HEK293 (cell line): ENCODE data around the gene C3orf33.

ENCODE experiments used
- CTCF ChIA-PET: fragments of 350-600 bp; formaldehyde crosslinking; extraction: SDS; loops from one replicate; lab custom pipeline; 2021; ENCODE audit warnings: antibody characterized with exemption; lab: Yijun Ruan, JAX
- POLR2A ChIA-PET: fragments of 300-600 bp; formaldehyde crosslinking; extraction: SDS; loops from one replicate; lab custom pipeline; 2020; ENCODE audit warnings: antibody characterized with exemption, inconsistent platforms; lab: Yijun Ruan, JAX
- H3K27ac ChIP-seq: fragments of 200-500 bp; sonication (Bioruptor generic); 2 replicates; pipeline ENCODE4 v1.5.1; 2014; ENCODE audit warnings: low read depth, low read length, control low read depth, inconsistent platforms; ENCODE audit errors: extremely low read depth
- H3K36me3 ChIP-seq, 2 experiments: fragments of 200-500 bp in 1 of 2; sonication (Bioruptor generic) in 1 of 2; 1 replicate in 1 of 2; 2 replicates in 1 of 2; pipeline ENCODE4 v1.5.1; 2014 to 2017; ENCODE audit warnings: inconsistent platforms in 2 of 2, low read length in 2 of 2; ENCODE audit not compliant: control insufficient read depth in 2 of 2, insufficient read depth in 1 of 2
- H3K4me1 ChIP-seq: fragments of 200-500 bp; sonication (Bioruptor generic); 2 replicates; pipeline ENCODE4 v1.5.1; 2014; ENCODE audit warnings: mild to moderate bottlenecking, low read length, inconsistent platforms; ENCODE audit not compliant: control insufficient read depth, insufficient read depth
- H3K4me3 ChIP-seq: 2 replicates; pipeline ENCODE4 v1.5.1; 2011; ENCODE audit warnings: low read depth, mild to moderate bottlenecking, control low read depth, low read length, moderate library complexity
- H3K9me3 ChIP-seq: fragments of 200-500 bp; sonication (Bioruptor generic); 2 replicates; pipeline ENCODE4 v1.5.1; 2014; ENCODE audit warnings: low read depth, low read length, inconsistent platforms; ENCODE audit not compliant: control insufficient read depth, insufficient read depth
- EGR2 ChIP-seq: fragments of 450-650 bp; formaldehyde crosslinking; IDR thresholded peaks from 2 replicates; pipeline ENCODE4 v1.5.1; 2016; ENCODE audit warnings: low read depth, missing biosample characterization, missing genetic modification characterization
- IKZF3 ChIP-seq: fragments of 450-650 bp; IDR thresholded peaks from 2 replicates; pipeline ENCODE4 v1.5.0; 2018; ENCODE audit warnings: missing biosample characterization, mild to moderate bottlenecking, missing genetic modification characterization, moderate library complexity
- KLF1 ChIP-seq: fragments of 450-650 bp; formaldehyde crosslinking; IDR thresholded peaks from 2 replicates; pipeline ENCODE4 v1.5.1; 2016; ENCODE audit warnings: missing biosample characterization, missing genetic modification characterization
- KLF9 ChIP-seq: fragments of 450-650 bp; formaldehyde crosslinking; IDR thresholded peaks from 2 replicates; pipeline ENCODE4 v1.5.1; 2016; ENCODE audit warnings: missing biosample characterization, missing genetic modification characterization, low read depth
- OSR2 ChIP-seq: fragments of 450-650 bp; formaldehyde crosslinking; IDR thresholded peaks from 2 replicates; pipeline ENCODE4 v1.5.1; 2016; ENCODE audit warnings: missing biosample characterization, missing genetic modification characterization
- OVOL3 ChIP-seq: fragments of 450-650 bp; formaldehyde crosslinking; IDR thresholded peaks from 2 replicates; pipeline ENCODE4 v1.5.1; 2016; ENCODE audit warnings: missing biosample characterization, missing genetic modification characterization
- WT1 ChIP-seq: fragments of 450-650 bp; formaldehyde crosslinking; IDR thresholded peaks from 2 replicates; pipeline ENCODE4 v1.5.1; 2016; ENCODE audit warnings: missing biosample characterization, missing genetic modification characterization
- ZFHX2 ChIP-seq: fragments of 450-650 bp; formaldehyde crosslinking; conservative IDR thresholded peaks from 2 replicates; pipeline ENCODE4 v1.5.1; 2016; ENCODE audit warnings: missing biosample characterization, missing genetic modification characterization
- ZFP37 ChIP-seq: fragments of 450-650 bp; formaldehyde crosslinking; IDR thresholded peaks from 2 replicates; pipeline ENCODE4 v1.5.1; 2016; ENCODE audit warnings: missing biosample characterization, missing genetic modification characterization
- ZFP41 ChIP-seq: fragments of 450-650 bp; formaldehyde crosslinking; IDR thresholded peaks from 2 replicates; pipeline ENCODE4 v1.5.1; 2016; ENCODE audit warnings: missing biosample characterization, missing genetic modification characterization, borderline replicate concordance
- ZNF114 ChIP-seq: fragments of 450-650 bp; formaldehyde crosslinking; IDR thresholded peaks from 2 replicates; pipeline ENCODE4 v1.5.0; 2017; ENCODE audit warnings: missing biosample characterization, missing genetic modification characterization
- ZNF133 ChIP-seq: fragments of 450-650 bp; formaldehyde crosslinking; IDR thresholded peaks from 2 replicates; pipeline ENCODE4 v1.5.1; 2016; ENCODE audit warnings: missing biosample characterization, missing genetic modification characterization
- ZNF223 ChIP-seq: fragments of 450-650 bp; formaldehyde crosslinking; IDR thresholded peaks from 2 replicates; pipeline ENCODE4 v1.5.1; 2016; ENCODE audit warnings: missing biosample characterization, missing genetic modification characterization
- ZNF302 ChIP-seq: fragments of 450-650 bp; formaldehyde crosslinking; IDR thresholded peaks from 2 replicates; pipeline ENCODE4 v1.5.1; 2016; ENCODE audit warnings: missing biosample characterization, missing genetic modification characterization, low read depth
- ZNF341 ChIP-seq: fragments of 450-650 bp; formaldehyde crosslinking; IDR thresholded peaks from 2 replicates; pipeline ENCODE4; 2016; ENCODE audit warnings: low read depth, missing biosample characterization, missing genetic modification characterization
- ZNF37A ChIP-seq: fragments of 450-650 bp; IDR thresholded peaks from 2 replicates; pipeline ENCODE4 v1.5.1; 2018; ENCODE audit warnings: missing biosample characterization, missing genetic modification characterization
- ZNF423 ChIP-seq: fragments of 450-650 bp; formaldehyde crosslinking; IDR thresholded peaks from 2 replicates; pipeline ENCODE4 v1.5.1; 2016; ENCODE audit warnings: missing biosample characterization, missing genetic modification characterization
- ZNF510 ChIP-seq: fragments of 450-650 bp; formaldehyde crosslinking; IDR thresholded peaks from 2 replicates; pipeline ENCODE4 v1.5.1; 2018; ENCODE audit warnings: mild to moderate bottlenecking, missing genetic modification characterization, missing biosample characterization; ENCODE audit not compliant: insufficient replicate concordance
- ZNF596 ChIP-seq: fragments of 450-650 bp; IDR thresholded peaks from 2 replicates; pipeline ENCODE4 v1.5.0; 2018; ENCODE audit warnings: missing biosample characterization, mild to moderate bottlenecking, missing genetic modification characterization, moderate library complexity
- ZNF777 ChIP-seq: fragments of 450-650 bp; formaldehyde crosslinking; IDR thresholded peaks from 2 replicates; pipeline ENCODE4 v1.5.1; 2017; ENCODE audit warnings: missing biosample characterization, missing genetic modification characterization, borderline replicate concordance
- ZSCAN30 ChIP-seq: fragments of 450-650 bp; IDR thresholded peaks from 2 replicates; pipeline ENCODE4 v1.5.1; 2018; ENCODE audit warnings: missing biosample characterization, mild to moderate bottlenecking, missing genetic modification characterization, moderate library complexity
- TF ChIP-seq, protein P1 (sequence below): fragments of 450-650 bp; formaldehyde crosslinking; conservative IDR thresholded peaks from 2 replicates; pipeline ENCODE4 v1.5.1; 2016; ENCODE audit warnings: low read depth, missing biosample characterization, missing genetic modification characterization

Gene C3orf33

DNA sequence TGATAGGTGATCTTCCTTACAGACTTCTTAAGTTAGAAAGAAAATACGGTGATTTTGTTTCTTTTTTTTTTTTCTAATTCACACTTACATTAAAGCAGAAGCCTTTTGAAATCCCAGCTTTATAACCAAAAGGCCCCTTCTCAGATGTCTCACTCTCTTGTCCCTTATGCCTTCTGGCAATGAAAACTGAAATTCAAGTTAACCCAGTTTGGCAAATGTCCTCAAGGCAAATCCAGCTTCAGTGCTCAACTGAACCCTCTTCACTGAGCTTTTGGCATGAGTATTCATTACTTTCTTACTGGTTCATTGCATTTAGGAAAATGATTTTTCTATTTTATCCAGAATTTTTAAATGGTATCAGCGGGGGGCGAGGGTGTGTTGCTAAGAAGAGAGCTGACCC is 78.2 kb downstream of the C3orf33 start:
- CTCF ChIA-PET, result interaction anchor here (0.7 kb wide), 1 partner anchor 299 kb away, joined by 3 read pairs; no protein-coding TSS in a partner anchor

DNA sequence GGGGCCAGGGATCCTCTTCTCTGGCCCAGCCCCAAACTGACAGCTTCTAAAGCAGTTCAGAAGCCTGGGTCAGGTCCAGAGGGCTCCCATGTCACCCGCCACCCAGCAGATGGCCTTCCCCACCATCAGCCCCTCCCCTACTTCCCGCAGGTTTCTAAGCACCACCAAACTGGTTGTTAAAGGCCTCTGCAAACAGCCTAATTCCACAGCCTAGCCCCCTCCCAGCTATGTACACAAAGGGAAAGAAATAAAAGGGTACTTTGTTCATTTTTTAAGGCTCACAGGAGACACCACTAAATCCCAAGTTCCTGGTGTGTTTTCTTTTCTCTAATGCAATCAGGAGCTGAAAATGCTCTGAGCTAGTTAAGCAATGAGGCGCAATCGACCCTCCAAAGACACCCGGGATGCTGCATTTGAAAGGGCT is 91.8 kb downstream of the C3orf33 start:
- Histone ChIP-seq H3K27ac (no peak overlapping the region), H3K4me3 (no peak overlapping the region), H3K9me3 (no peaks in the 10 kb centered on the region), H3K4me1 (no peaks in the 10 kb centered on the region), H3K36me3 (no peaks in the 10 kb centered on the region)
- CTCF ChIA-PET, result no interaction called here
- TF ChIP-seq ZNF596 (tag by site-specific recombination) (no peak), KLF1 (tag by site-specific recombination) (peak; percentile 48)
- POLR2A ChIA-PET, result no interaction called here

More for the DNA sequence above, 78.2 kb downstream of the C3orf33 start:
- H3K27ac ChIP-seq, result no peak overlapping the region
- no peak overlapping the region for H3K4me3 ChIP-seq
- POLR2A ChIA-PET, result no interaction called here
- no peaks in the 10 kb centered on the region; a peak in 1 of 3 replicates for H3K36me3 ChIP-seq
- H3K9me3 ChIP-seq, result no peaks in the 10 kb centered on the region
- no peak for TF ChIP-seq ZFP41 (tag by site-specific recombination)
- TF ChIP-seq ZFP37 (tag by site-specific recombination), result no peak
- TF ChIP-seq ZNF223 (tag by site-specific recombination), result no peak
- TF ChIP-seq, protein P1, sequence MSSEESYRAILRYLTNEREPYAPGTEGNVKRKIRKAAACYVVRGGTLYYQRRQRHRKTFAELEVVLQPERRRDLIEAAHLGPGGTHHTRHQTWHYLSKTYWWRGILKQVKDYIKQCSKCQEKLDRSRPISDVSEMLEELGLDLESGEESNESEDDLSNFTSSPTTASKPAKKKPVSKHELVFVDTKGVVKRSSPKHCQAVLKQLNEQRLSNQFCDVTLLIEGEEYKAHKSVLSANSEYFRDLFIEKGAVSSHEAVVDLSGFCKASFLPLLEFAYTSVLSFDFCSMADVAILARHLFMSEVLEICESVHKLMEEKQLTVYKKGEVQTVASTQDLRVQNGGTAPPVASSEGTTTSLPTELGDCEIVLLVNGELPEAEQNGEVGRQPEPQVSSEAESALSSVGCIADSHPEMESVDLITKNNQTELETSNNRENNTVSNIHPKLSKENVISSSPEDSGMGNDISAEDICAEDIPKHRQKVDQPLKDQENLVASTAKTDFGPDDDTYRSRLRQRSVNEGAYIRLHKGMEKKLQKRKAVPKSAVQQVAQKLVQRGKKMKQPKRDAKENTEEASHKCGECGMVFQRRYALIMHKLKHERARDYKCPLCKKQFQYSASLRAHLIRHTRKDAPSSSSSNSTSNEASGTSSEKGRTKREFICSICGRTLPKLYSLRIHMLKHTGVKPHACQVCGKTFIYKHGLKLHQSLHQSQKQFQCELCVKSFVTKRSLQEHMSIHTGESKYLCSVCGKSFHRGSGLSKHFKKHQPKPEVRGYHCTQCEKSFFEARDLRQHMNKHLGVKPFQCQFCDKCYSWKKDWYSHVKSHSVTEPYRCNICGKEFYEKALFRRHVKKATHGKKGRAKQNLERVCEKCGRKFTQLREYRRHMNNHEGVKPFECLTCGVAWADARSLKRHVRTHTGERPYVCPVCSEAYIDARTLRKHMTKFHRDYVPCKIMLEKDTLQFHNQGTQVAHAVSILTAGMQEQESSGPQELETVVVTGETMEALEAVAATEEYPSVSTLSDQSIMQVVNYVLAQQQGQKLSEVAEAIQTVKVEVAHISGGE, result no peak
- TF ChIP-seq ZNF302 (tag by site-specific recombination), result no peak
- no peak for TF ChIP-seq OVOL3 (tag by site-specific recombination)
- TF ChIP-seq ZNF423, result no peak
- no peak for TF ChIP-seq ZNF37A (tag by site-specific recombination)
- no peak for TF ChIP-seq ZNF510 (tag by site-specific recombination)
- TF ChIP-seq ZSCAN30 (tag by site-specific recombination), result no peak
- TF ChIP-seq IKZF3 (tag by site-specific recombination), result no peak
- no peak for TF ChIP-seq KLF9 (tag by site-specific recombination)
- TF ChIP-seq ZNF114 (tag by site-specific recombination), result no peak
- no peak for TF ChIP-seq ZNF777 (tag by site-specific recombination)
- no peak for TF ChIP-seq ZNF341 (tag by site-specific recombination)
- no peak for TF ChIP-seq WT1 (tag by site-specific recombination)
- no peak for TF ChIP-seq ZNF133 (tag by site-specific recombination)
- TF ChIP-seq EGR2 (tag by site-specific recombination), result no peak
- no peak for TF ChIP-seq ZFHX2 (tag by site-specific recombination)
- no peak for TF ChIP-seq OSR2 (tag by site-specific recombination)
- no peaks in the 10 kb centered on the region for H3K4me1 ChIP-seq
